GM06990 (cell line): ENCODE data around the gene ADCY6.

Experiments used
- DNase-seq: peaks from one replicate; pipeline ENCODE4 v3.0.0-alpha.2; 2011; ENCODE audit not compliant: insufficient read length; ENCODE audit errors: extremely low read depth
- H3K27me3 ChIP-seq: replicated peaks from 2 replicates; pipeline ENCODE4 v1.6.0; 2011; ENCODE audit warnings: low read length; ENCODE audit not compliant: control insufficient read depth, insufficient read depth
- H3K36me3 ChIP-seq: 2 replicates; pipeline ENCODE4 v1.5.1; 2011; ENCODE audit warnings: low read length; ENCODE audit not compliant: control insufficient read depth, insufficient read depth
- H3K4me3 ChIP-seq: replicated peaks from 2 replicates; pipeline ENCODE4 v1.5.1; 2011; ENCODE audit warnings: low read depth, mild to moderate bottlenecking, control low read depth, low read length
- TF ChIP-seq, protein P1 (sequence below): IDR thresholded peaks from 2 replicates; pipeline ENCODE4 v1.5.1; 2011; ENCODE audit warnings: low read length, control low read depth, mild to moderate bottlenecking, inconsistent platforms; ENCODE audit not compliant: insufficient read depth, poor library complexity, severe bottlenecking

ADCY6 gene

DNA sequence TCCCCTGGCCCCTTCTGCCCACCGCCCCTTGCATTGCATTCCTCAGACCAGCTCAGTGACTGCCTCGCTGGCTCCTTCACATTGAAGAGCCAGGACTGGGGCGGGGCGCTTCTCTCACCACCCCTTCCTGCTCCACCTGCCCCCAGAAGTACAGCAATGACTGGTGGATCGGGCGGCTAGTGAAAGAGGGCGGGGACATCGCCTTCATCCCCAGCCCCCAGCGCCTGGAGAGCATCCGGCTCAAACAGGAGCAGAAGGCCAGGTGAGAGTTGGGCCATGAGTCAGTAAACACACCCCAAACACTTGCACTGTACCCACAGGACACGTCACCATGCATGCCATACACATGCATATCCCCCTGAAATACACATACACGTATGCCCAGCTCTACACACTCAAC, 35.2 kb upstream of the ADCY6 start:
- H3K4me3 ChIP-seq: no peak overlapping the region
- DNase-seq: no peak
- H3K27me3 ChIP-seq: no peaks in the 10 kb centered on the region; the same call in 1 of the 2 replicates
- TF ChIP-seq, protein P1, sequence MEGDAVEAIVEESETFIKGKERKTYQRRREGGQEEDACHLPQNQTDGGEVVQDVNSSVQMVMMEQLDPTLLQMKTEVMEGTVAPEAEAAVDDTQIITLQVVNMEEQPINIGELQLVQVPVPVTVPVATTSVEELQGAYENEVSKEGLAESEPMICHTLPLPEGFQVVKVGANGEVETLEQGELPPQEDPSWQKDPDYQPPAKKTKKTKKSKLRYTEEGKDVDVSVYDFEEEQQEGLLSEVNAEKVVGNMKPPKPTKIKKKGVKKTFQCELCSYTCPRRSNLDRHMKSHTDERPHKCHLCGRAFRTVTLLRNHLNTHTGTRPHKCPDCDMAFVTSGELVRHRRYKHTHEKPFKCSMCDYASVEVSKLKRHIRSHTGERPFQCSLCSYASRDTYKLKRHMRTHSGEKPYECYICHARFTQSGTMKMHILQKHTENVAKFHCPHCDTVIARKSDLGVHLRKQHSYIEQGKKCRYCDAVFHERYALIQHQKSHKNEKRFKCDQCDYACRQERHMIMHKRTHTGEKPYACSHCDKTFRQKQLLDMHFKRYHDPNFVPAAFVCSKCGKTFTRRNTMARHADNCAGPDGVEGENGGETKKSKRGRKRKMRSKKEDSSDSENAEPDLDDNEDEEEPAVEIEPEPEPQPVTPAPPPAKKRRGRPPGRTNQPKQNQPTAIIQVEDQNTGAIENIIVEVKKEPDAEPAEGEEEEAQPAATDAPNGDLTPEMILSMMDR: no peak
- peaks cover 7% of the 10 kb centered on the region for H3K36me3 ChIP-seq

DNA sequence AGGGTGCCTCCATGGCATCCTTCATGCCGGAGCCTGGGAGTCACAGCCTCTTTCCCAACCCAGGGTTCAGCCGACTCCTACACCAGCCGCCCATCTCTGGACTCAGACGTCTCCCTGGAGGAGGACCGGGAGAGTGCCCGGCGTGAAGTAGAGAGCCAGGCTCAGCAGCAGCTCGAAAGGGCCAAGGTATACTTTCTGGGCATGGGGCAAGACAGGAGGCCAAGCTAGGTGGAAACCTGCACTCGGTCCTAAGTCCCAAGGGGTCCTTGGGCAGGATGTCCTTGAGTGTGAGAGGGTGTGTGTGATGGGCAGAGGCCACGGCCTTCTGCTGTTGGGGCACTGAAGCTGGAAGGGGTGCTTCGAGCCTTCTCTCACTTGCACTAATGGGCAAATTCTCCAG, 34.4 kb upstream of the ADCY6 start:
- Histone ChIP-seq H3K36me3 (no peaks in the 10 kb centered on the region; the same call in 1 of the 2 replicates), H3K4me3 (no peak overlapping the region), H3K27me3 (no peaks in the 10 kb centered on the region; the same call in 1 of the 2 replicates)
- no peak for DNase-seq
- TF ChIP-seq, protein P1: no peak

DNA sequence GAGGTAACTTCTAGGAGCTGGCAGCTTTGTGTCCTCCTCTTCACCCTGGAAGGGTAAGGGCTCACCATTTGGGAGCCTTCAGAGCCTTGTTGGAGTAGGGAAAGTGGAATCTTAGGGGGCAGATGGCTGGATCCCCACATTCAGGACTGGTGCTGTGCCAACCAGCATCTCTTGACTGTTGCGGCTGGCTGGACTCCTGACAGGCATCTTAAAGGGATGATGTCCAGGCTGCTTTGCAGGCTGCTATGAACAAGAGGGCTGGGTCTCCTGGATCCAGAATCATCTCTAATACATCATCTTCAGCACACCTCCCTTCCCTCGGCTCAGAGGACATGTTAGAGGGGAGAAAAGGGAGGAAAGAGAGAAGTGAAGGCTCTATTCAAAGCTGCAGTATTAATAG, 33.8 kb upstream of the ADCY6 start:
- TF ChIP-seq, protein P1: no peak
- Histone ChIP-seq H3K36me3 (no peaks in the 10 kb centered on the region), H3K27me3 (no peaks in the 10 kb centered on the region; the same call in 1 of the 2 replicates), H3K4me3 (no peak overlapping the region)
- DNase-seq: no peak

DNA sequence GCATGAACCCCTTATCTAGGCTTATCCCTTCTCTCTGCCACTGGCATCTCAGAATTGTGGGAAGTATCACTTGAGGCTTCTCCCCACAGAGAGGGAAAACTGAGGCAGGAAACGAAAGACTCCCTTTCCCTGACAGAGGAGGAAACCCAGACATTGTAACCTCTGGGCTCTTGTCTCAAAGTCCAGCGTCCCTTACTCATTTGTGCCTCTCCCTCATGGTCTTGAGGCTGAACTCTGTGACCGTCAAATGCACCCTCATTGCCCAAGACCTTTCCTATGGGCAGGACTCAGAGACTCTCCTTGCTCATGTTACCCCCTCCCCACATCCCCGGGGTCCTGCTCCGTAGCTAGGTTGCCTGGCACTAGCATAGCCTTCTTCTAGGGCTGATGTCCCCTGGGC, 33.2 kb upstream of the ADCY6 start:
- Histone ChIP-seq H3K4me3 (no peak overlapping the region), H3K36me3 (no peaks in the 10 kb centered on the region), H3K27me3 (no peaks in the 10 kb centered on the region; the same call in none of the 2 replicates)
- TF ChIP-seq, protein P1: no peak
- DNase-seq: no peak

DNA sequence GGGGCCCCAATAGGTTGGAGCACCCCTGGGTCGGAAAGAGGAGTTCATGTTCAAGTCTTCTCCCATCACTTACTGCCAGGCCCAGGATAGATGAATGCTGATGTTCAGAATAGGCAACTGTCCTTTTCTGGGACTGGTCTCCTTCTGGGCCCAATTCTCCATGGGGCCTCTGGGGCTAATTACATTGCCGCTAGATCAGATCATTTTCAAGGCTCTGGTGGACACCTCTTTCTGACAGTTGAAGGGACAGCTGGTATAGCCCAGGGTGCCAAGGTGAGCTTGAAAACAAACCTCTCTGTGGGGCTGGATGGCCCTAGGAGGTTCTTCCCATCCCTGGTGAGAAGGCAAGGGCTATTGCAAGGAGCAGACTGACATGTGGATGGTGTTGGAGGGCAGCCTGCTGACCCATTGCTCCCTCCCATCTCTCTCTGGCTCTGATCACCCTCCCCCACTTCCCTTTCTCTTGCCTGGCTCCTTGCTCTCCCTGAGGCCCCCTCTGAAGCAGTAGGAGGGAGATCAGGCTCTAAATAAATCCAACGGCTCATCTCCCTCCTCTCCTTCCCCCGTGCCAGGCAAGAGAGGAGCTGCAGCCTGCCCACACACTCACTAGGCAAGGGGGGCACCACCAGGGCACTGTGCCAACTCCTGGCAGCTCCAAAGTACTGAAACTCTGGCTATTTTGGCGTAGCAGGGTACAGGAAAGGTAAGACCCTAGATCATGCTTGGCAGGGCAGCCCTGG, 31.3 kb upstream of the ADCY6 start:
- Histone ChIP-seq H3K27me3 (peaks cover 2% of the 10 kb centered on the region), H3K36me3 (no peaks in the 10 kb centered on the region), H3K4me3 (no peak overlapping the region)
- TF ChIP-seq, protein P1: no peak
- DNase-seq: no peak
